SK-N-SH (cell line): ENCODE data around the gene PSAT1. TPM values are rescaled to one million over a fixed set of nuclear protein-coding genes. Genes with fewer than 3 reads are reported as not detected.

Experiments used
- CTCF ChIA-PET: fragments of 300-600, 350-600 bp; formaldehyde crosslinking; extraction: SDS; loops from one replicate; lab custom pipeline; 2021; lab: Yijun Ruan, JAX
- POLR2A ChIA-PET: fragments of 350-600 bp; sonication (Branson Sonifier 250); formaldehyde crosslinking; extraction: SDS; loops from one replicate; lab custom pipeline; 2020; ENCODE audit warnings: antibody characterized with exemption, inconsistent platforms; lab: Yijun Ruan, JAX
- DNase-seq: peaks from one replicate; pipeline ENCODE4 v3.0.0; 2012
- H2AFZ ChIP-seq: fragments of 200-600 bp; sonication (generic); 2 replicates; pipeline ENCODE4 v1.8.1; 2016; ENCODE audit warnings: antibody characterized with exemption, mild to moderate bottlenecking, low read depth
- H3F3A ChIP-seq: fragments of 200-600 bp; sonication (generic); replicated peaks from 2 replicates; pipeline ENCODE3; 2016; ENCODE audit warnings: antibody characterized with exemption, mild to moderate bottlenecking; ENCODE audit not compliant: insufficient read depth
- H3K27ac ChIP-seq, 2 experiments: fragments of 200-500 bp in 1 of 2; fragments of 200-600 bp in 1 of 2; sonication (Bioruptor generic) in 1 of 2; sonication (generic), shearing (Covaris generic) in 1 of 2; 2 replicates each; pipeline versions ENCODE4 v1.5.1 to v1.6.1; 2014 to 2016; ENCODE audit warnings: low read depth in 2 of 2, inconsistent platforms in 1 of 2, low read length in 1 of 2, mild to moderate bottlenecking in 1 of 2, mixed read lengths in 1 of 2
- H3K27me3 ChIP-seq: fragments of 200-600 bp; sonication (generic), shearing (Covaris generic); 2 replicates; pipeline ENCODE4 v1.6.1; 2016; ENCODE audit warnings: mixed run types; ENCODE audit not compliant: insufficient read depth
- H3K36me3 ChIP-seq, 2 experiments: fragments of 200-500 bp in 1 of 2; fragments of 200-600 bp in 1 of 2; sonication (Bioruptor generic) in 1 of 2; sonication (generic) in 1 of 2; replicated peaks in 1 of 2; 2 replicates each; pipeline versions ENCODE3 to v1.5.1; 2014 to 2016; ENCODE audit warnings: low read length in 1 of 2, mild to moderate bottlenecking in 1 of 2; ENCODE audit not compliant: insufficient read depth in 2 of 2, control insufficient read depth in 1 of 2
- H3K4me1 ChIP-seq, 2 experiments: fragments of 200-500 bp in 1 of 2; fragments of 200-600 bp in 1 of 2; sonication (Bioruptor generic) in 1 of 2; sonication (generic), shearing (Covaris generic) in 1 of 2; 2 replicates each; pipeline versions ENCODE4 v1.5.1 to v1.6.1; 2014 to 2016; ENCODE audit warnings: low read depth in 1 of 2, low read length in 1 of 2, mixed run types in 1 of 2; ENCODE audit not compliant: insufficient read depth in 2 of 2, control insufficient read depth in 1 of 2
- H3K4me2 ChIP-seq: fragments of 200-600 bp; sonication (generic), shearing (Covaris generic); 2 replicates; pipeline ENCODE4 v1.6.1; 2017; ENCODE audit warnings: mixed run types
- H3K4me3 ChIP-seq, 2 experiments: fragments of 200-500 bp in 1 of 2; fragments of 200-600 bp in 1 of 2; sonication (Bioruptor generic) in 1 of 2; sonication (generic), shearing (Covaris generic) in 1 of 2; 2 replicates each; pipeline versions ENCODE4 v1.5.1 to v1.8.1; 2014 to 2016; ENCODE audit warnings: low read depth in 2 of 2, inconsistent platforms in 1 of 2, low read length in 1 of 2, mild to moderate bottlenecking in 1 of 2, mixed read lengths in 1 of 2, moderate library complexity in 1 of 2
- H3K79me2 ChIP-seq: fragments of 200-600 bp; sonication (generic); 2 replicates; pipeline ENCODE4 v1.8.1; 2017; ENCODE audit warnings: mild to moderate bottlenecking; ENCODE audit not compliant: insufficient read depth
- H3K9ac ChIP-seq: fragments of 200-600 bp; sonication (generic); 2 replicates; pipeline ENCODE4 v1.6.1; 2017; ENCODE audit warnings: mixed run types
- H3K9me2 ChIP-seq: fragments of 200-600 bp; sonication (generic); 2 replicates; pipeline ENCODE4 v1.6.1; 2017; ENCODE audit warnings: mixed run types
- H3K9me3 ChIP-seq: fragments of 200-600 bp; sonication (generic); 2 replicates; pipeline ENCODE4 v1.6.1; 2017; ENCODE audit warnings: mixed run types, mild to moderate bottlenecking, moderate library complexity
- H4K20me1 ChIP-seq: fragments of 200-600 bp; sonication (generic); 2 replicates; pipeline ENCODE4 v1.6.1; 2017; ENCODE audit warnings: mild to moderate bottlenecking, mixed run types; ENCODE audit not compliant: insufficient read depth
- FOSL2 ChIP-seq: IDR thresholded peaks from 2 replicates; pipeline ENCODE4 v1.4.0; 2012; ENCODE audit warnings: low read depth, mild to moderate bottlenecking, moderate library complexity, borderline replicate concordance
- GATA2 ChIP-seq: sonication (generic); formaldehyde crosslinking; IDR thresholded peaks from 2 replicates; pipeline ENCODE4 v1.5.0; 2020; ENCODE audit warnings: mild to moderate bottlenecking, missing genetic modification reagents
- IRF3 ChIP-seq: fragments of 150-350 bp; IDR thresholded peaks from 2 replicates; pipeline ENCODE4 v1.6.1; 2016; ENCODE audit warnings: mild to moderate bottlenecking, low read depth, low read length
- JUND ChIP-seq: IDR thresholded peaks from 2 replicates; pipeline ENCODE4 v1.4.0; 2012
- POLR2AphosphoS5 ChIP-seq: IDR thresholded peaks from 2 replicates; pipeline ENCODE4 v1.6.1; 2012; ENCODE audit warnings: low read depth, low read length
- RAD21 ChIP-seq: IDR thresholded peaks from 2 replicates; pipeline ENCODE4 v1.6.1; 2012; ENCODE audit warnings: mild to moderate bottlenecking, low read length
- RFX5 ChIP-seq: IDR thresholded peaks from 2 replicates; pipeline ENCODE4 v1.6.1; 2012; ENCODE audit warnings: mild to moderate bottlenecking, improper control_type of control experiment, low read length
- TAF1 ChIP-seq: IDR thresholded peaks from 2 replicates; pipeline ENCODE4 v1.6.1; 2012; ENCODE audit warnings: low read depth, mild to moderate bottlenecking, low read length, moderate library complexity, borderline replicate concordance
- USF2 ChIP-seq: fragments of 150-350 bp; IDR thresholded peaks from 2 replicates; pipeline ENCODE4 v1.6.1; 2017; ENCODE audit warnings: antibody characterized with exemption, low read length, low read depth, borderline replicate concordance
- YY1 ChIP-seq: IDR thresholded peaks from 2 replicates; pipeline ENCODE4 v1.4.0; 2012; ENCODE audit warnings: low read depth, mild to moderate bottlenecking
- WGBS: methylation state at CpG from one replicate; pipeline ENCODE4 v1.1.6; 2017; ENCODE audit warnings: low lambda C conversion rate; 5-methylcytosine and 5-hydroxymethylcytosine counted together
- polyA plus RNA-seq, 3 experiments: library from polyadenylated mRNA; depleted of rRNA; stranded (reverse); fragments of >200 nt; gene quantifications; 2 replicates each; pipeline ENCODE4 v1.2.3, GENCODE V29; 2012
- TF ChIP-seq, protein P1 (sequence below): IDR thresholded peaks from 2 replicates; pipeline ENCODE4 v1.4.0; 2012; ENCODE audit warnings: low read depth, borderline replicate concordance

Gene PSAT1
- polyA plus RNA-seq, 1 of the 3 experiments (the other 2 are of a cell fraction) = 37.0 TPM

GRCh38 chr9:78309066-78309465, 12.1 kb downstream of the PSAT1 start (continued):
- no peak for TF ChIP-seq IRF3
- no peak for TF ChIP-seq USF2
- no peak for TF ChIP-seq RFX5
- TF ChIP-seq RAD21 = no peak
- TF ChIP-seq GATA2 (CRISPR knock-in tag) = no peak
- no peak for TF ChIP-seq YY1
- no peak for TF ChIP-seq JUND

DNA sequence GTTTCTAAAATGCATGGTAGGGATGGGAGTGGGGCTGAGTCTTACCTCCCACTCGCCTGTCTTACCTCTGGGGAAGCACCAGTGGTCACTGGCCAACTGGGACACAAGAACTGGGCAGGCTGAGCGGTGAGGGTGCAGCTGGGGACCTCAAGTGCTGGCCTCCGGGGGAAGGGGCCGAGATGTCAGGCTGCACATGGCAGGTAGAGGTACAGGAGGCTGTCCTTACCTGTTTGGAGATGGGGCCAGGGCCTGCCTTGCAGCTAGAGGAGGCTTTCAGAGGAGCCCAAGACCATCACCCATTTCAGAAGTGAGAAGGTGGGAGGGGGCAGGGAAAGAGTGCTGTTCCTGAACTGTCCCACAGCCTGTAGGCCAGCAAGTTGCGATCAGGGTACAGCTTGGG, 14.2 kb downstream of the PSAT1 start:
- CTCF ChIA-PET = interaction anchor here (1.3 kb wide), 1 partner anchor 13 kb away, joined by 4 read pairs; no protein-coding TSS in a partner anchor
- H3K4me3 ChIP-seq = no peak overlapping the region
- DNase-seq = no peak
- H3K27me3 ChIP-seq = no peaks in the 10 kb centered on the region
- H2AFZ ChIP-seq = no peak overlapping the region
- TF ChIP-seq USF2 (no peak), RAD21 (no peak), TAF1 (no peak), FOSL2 (no peak), POLR2AphosphoS5 (no peak)
- TF ChIP-seq, protein P1, sequence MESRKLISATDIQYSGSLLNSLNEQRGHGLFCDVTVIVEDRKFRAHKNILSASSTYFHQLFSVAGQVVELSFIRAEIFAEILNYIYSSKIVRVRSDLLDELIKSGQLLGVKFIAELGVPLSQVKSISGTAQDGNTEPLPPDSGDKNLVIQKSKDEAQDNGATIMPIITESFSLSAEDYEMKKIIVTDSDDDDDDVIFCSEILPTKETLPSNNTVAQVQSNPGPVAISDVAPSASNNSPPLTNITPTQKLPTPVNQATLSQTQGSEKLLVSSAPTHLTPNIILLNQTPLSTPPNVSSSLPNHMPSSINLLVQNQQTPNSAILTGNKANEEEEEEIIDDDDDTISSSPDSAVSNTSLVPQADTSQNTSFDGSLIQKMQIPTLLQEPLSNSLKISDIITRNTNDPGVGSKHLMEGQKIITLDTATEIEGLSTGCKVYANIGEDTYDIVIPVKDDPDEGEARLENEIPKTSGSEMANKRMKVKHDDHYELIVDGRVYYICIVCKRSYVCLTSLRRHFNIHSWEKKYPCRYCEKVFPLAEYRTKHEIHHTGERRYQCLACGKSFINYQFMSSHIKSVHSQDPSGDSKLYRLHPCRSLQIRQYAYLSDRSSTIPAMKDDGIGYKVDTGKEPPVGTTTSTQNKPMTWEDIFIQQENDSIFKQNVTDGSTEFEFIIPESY = no peak
- TF ChIP-seq, all 33 proteins: peak for 0
- Histone ChIP-seq H4K20me1 (no peaks in the 10 kb centered on the region), H3K9me2 (no peaks in the 10 kb centered on the region), H3F3A (no peaks in the 10 kb centered on the region), H3K4me1 (peaks cover 0 to 29% of the 10 kb centered on the region in 2 experiments; a peak in 2 of 4 replicates), H3K36me3 (peaks cover 10 to 23% of the 10 kb centered on the region in 2 experiments), H3K9ac (no peak overlapping the region), H3K79me2 (no peaks in the 10 kb centered on the region), H3K27ac (no peak overlapping the region), H3K9me3 (no peaks in the 10 kb centered on the region), H3K4me2 (no peak overlapping the region)
- 97% methylated on average over 5 of the region's 5 CpGs for WGBS
- POLR2A ChIA-PET = interaction anchor here (1.2 to 2.4 kb wide), 2 partner anchors 14 kb away, joined by 6 read pairs; partner anchors contain the start of gene PSAT1
